Astrocyte (in vitro differentiated cells and primary cell): Measurements from ENCODE around the gene TRAFD1.

ENCODE experiments used
- EZH2 ChIP-seq: IDR thresholded peaks from 2 replicates; pipeline ENCODE4 v1.6.1; 2012; ENCODE audit warnings: mild to moderate bottlenecking, low read length, inconsistent platforms; ENCODE audit not compliant: insufficient read depth
- TF ChIP-seq, protein P1 (sequence below): IDR thresholded peaks from 2 replicates; pipeline ENCODE4 v1.5.1; 2011; ENCODE audit warnings: low read depth, mild to moderate bottlenecking, inconsistent platforms, low read length, moderate library complexity; ENCODE audit not compliant: insufficient read depth

DNA sequence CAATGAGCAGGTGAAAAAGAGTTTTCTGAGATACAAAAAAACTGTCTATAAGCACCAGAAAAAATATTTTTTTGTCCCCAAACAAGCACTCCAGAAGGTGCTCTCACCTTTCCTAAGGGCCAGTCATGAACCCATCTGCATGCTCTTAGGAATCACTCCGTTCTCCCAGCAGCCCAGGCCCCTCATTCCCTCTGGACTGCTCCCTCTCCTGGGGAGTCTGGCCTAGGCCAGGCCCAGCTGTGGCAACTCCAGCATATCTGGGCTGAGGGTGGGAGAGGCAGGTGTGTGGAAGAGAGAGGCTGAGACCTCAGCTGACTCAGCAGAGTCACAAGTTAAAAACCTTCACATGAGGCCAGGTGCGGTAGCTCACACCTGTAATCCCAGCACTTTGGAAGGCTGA, 54.6 kb downstream of the TRAFD1 start:
- TF ChIP-seq EZH2, result no peak
- TF ChIP-seq, protein P1, sequence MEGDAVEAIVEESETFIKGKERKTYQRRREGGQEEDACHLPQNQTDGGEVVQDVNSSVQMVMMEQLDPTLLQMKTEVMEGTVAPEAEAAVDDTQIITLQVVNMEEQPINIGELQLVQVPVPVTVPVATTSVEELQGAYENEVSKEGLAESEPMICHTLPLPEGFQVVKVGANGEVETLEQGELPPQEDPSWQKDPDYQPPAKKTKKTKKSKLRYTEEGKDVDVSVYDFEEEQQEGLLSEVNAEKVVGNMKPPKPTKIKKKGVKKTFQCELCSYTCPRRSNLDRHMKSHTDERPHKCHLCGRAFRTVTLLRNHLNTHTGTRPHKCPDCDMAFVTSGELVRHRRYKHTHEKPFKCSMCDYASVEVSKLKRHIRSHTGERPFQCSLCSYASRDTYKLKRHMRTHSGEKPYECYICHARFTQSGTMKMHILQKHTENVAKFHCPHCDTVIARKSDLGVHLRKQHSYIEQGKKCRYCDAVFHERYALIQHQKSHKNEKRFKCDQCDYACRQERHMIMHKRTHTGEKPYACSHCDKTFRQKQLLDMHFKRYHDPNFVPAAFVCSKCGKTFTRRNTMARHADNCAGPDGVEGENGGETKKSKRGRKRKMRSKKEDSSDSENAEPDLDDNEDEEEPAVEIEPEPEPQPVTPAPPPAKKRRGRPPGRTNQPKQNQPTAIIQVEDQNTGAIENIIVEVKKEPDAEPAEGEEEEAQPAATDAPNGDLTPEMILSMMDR, result no peak
